Choroid plexus epithelial cell (primary cell): Measurements from ENCODE around the gene RAB11FIP3.

Source experiments
- DNase-seq: peaks from one replicate; pipeline ENCODE4 v3.0.0-alpha.2; 2010; ENCODE audit warnings: low read depth
- H3K4me3 ChIP-seq: 2 replicates; pipeline ENCODE4 v1.5.1; 2011; ENCODE audit warnings: low read depth, mild to moderate bottlenecking, control low read depth, low read length, moderate library complexity
- CTCF ChIP-seq: conservative IDR thresholded peaks from 2 replicates; pipeline ENCODE4 v1.5.1; 2011; ENCODE audit warnings: low read depth, mild to moderate bottlenecking, control low read depth, inconsistent platforms, low read length, moderate library complexity

RAB11FIP3 gene

GRCh38 chr16:551210-551609 is 125.8 kb downstream of the RAB11FIP3 start:
- H3K4me3 ChIP-seq = no peak overlapping the region
- no peak for DNase-seq
- TF ChIP-seq CTCF = no peak

DNA sequence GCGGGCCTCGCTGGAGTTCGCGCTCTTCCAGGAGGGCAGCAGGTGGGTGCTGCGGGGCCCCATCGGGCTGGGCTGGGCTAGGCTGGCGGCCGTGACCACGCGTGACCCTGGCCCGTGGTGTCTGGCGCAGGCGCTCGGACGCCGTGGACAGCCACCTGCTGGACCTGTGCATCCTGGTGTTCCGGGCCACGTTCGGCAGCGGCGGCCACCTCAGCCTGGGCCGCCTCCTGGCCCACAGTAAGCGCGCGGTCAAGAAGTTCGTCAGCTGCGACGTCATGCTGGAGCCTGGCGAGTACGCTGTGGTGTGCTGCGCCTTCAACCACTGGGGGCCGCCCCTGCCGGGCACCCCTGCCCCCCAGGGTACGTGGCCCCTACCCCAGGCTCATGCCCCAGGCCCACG is 126.7 kb downstream of the RAB11FIP3 start:
- DNase-seq = no peak
- no peak for TF ChIP-seq CTCF
- H3K4me3 ChIP-seq = no peak overlapping the region

DNA sequence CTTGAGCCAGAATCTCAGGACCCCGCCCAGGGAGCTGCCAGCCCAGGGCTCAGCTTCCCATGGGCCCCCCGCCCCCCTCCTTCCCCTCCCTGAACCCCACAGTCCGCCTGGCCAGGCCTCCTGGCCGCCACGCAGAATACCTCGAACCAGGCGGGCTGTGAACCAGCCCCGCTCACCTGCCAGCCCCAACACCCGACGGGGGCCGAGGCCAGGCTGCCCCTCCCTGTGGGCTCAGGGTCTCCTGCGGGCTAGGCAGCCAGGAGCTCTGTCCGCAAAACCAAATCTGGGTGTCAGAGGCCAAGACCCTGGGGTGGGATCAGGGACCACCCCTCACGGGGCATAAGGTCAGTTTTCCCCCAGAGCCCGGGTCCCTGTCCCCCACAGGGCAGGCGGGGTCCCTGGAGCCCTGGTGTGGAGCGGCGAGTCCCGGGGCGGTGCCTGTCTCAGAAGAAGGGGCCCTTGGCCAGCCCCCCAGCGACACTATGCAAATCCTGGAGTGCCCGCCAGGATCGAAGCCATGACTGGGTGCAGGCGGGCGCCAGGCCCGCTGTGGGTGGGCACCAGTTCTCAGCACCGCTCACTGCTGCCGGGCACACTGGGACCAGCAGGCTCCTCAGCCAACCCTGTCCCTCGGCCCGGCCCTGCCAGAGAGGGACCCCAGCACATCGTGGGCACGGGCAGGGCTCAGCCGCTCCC is 128.3 kb downstream of the RAB11FIP3 start:
- no peak overlapping the region for H3K4me3 ChIP-seq
- TF ChIP-seq CTCF = no peak
- DNase-seq = no peak

GRCh38 chr16:554297-554621 is 128.8 kb downstream of the RAB11FIP3 start:
- DNase-seq = no peak
- TF ChIP-seq CTCF = no peak
- H3K4me3 ChIP-seq = no peak overlapping the region

- no peak overlapping the region for H3K4me3 ChIP-seq
- TF ChIP-seq CTCF = no peak
- no peak for DNase-seq
These were observed 129.4 kb downstream of the RAB11FIP3 start for GRCh38 chr16:554640-555365.

GRCh38 chr16:555528-556473 is 130.4 kb downstream of the RAB11FIP3 start:
- no peak for TF ChIP-seq CTCF
- H3K4me3 ChIP-seq = no peak overlapping the region
- no peak for DNase-seq
